HepG2 (cell line): Measurements from ENCODE around the gene CDC6. TPM values are rescaled to one million over a fixed set of nuclear protein-coding genes. Genes with fewer than 3 reads are reported as not detected.

Source experiments
- ATAC-seq: fragments of 200-7000 bp; cut with Tn5 transposase; 3 replicates; pipeline ENCODE4 v1.9.1; 2020; ENCODE audit warnings: mild to moderate bottlenecking, moderate library complexity
- BruUV-seq: library from RNA; stranded (reverse); fragments of 400-500 nt; replicated peaks from 2 replicates; lab custom pipeline; 2021; lab: Mats Ljungman, UMichigan
- CTCF ChIA-PET: fragments of 300-600 bp; formaldehyde crosslinking; extraction: SDS; loops from one replicate; lab custom pipeline; 2021; ENCODE audit warnings: low total read pairs, inconsistent platforms, low intra/inter-chr PET ratio; lab: Yijun Ruan, JAX
- POLR2A ChIA-PET: fragments of 350-600 bp; sonication (Branson Sonifier 250); formaldehyde crosslinking; loops from one replicate; lab custom pipeline; 2020; ENCODE audit warnings: antibody characterized with exemption, inconsistent platforms; lab: Yijun Ruan, JAX
- DNase-seq: peaks from one replicate; pipeline ENCODE4 v3.0.0-alpha.2; 2015; ENCODE audit warnings: low spot score
- FAIRE-seq: peaks from 3 replicates; lab custom pipeline; 2011; peaks lifted over from hg19 to GRCh38; lab: Jason Lieb, UNC
- H2AFZ ChIP-seq: one replicate; pipeline ENCODE4 v1.6.1; 2011; ENCODE audit warnings: low read length, inconsistent platforms
- H3K27ac ChIP-seq: fragments of 300-600 bp; 3 replicates; pipeline ENCODE4 v1.8.0; 2011; ENCODE audit warnings: mixed run types, mild to moderate bottlenecking, mixed read lengths, low read length, inconsistent platforms; ENCODE audit not compliant: insufficient read depth; ENCODE audit errors: extremely low read length
- H3K27me3 ChIP-seq, 2 experiments: fragments of 200-600 bp in 1 of 2; 2 replicates in 1 of 2; 3 replicates in 1 of 2; pipeline versions ENCODE4 v1.6.0 to v1.8.0; 2011; ENCODE audit warnings: low read length in 2 of 2, mild to moderate bottlenecking in 2 of 2, moderate library complexity in 2 of 2, inconsistent platforms in 1 of 2; ENCODE audit not compliant: insufficient read depth in 2 of 2, control insufficient read depth in 1 of 2
- H3K36me3 ChIP-seq, 2 experiments: fragments of 200-600 bp in 1 of 2; replicated peaks in 1 of 2; 2 replicates in 1 of 2; 3 replicates in 1 of 2; pipeline versions ENCODE4 v1.5.1 to v1.8.0; 2011; ENCODE audit warnings: low read length in 2 of 2, inconsistent platforms in 1 of 2; ENCODE audit not compliant: insufficient read depth in 2 of 2, control insufficient read depth in 1 of 2
- H3K4me1 ChIP-seq: 2 replicates; pipeline ENCODE4 v1.5.1; 2012; ENCODE audit warnings: low read length, inconsistent platforms; ENCODE audit not compliant: insufficient read depth
- H3K4me2 ChIP-seq: 2 replicates; pipeline ENCODE4 v1.6.0; 2011; ENCODE audit warnings: low read depth, low read length, inconsistent platforms
- H3K4me3 ChIP-seq, 3 experiments: fragments of 200-600 bp in 1 of 3; sonication (generic), shearing (Covaris generic) in 1 of 3; replicated peaks in 1 of 3; 2 replicates each; pipeline ENCODE4 v1.5.1; 2011 to 2016; ENCODE audit warnings: low read length in 3 of 3, inconsistent platforms in 2 of 3, low read depth in 2 of 3, mild to moderate bottlenecking in 2 of 3, control low read depth in 1 of 3, mixed read lengths in 1 of 3; ENCODE audit not compliant: insufficient read depth in 1 of 3
- H3K79me2 ChIP-seq: one replicate; pipeline ENCODE4 v1.6.1; 2011; ENCODE audit warnings: low read length, inconsistent platforms; ENCODE audit not compliant: insufficient read depth
- H3K9ac ChIP-seq: 2 replicates; pipeline ENCODE4 v1.6.0; 2011; ENCODE audit warnings: mild to moderate bottlenecking, low read depth, low read length, inconsistent platforms; ENCODE audit not compliant: insufficient read depth
- H3K9me3 ChIP-seq: 2 replicates; pipeline ENCODE4 v1.5.1; 2012; ENCODE audit warnings: mild to moderate bottlenecking, low read length
- H4K20me1 ChIP-seq: 2 replicates; pipeline ENCODE4 v1.6.0; 2011; ENCODE audit warnings: inconsistent platforms, mild to moderate bottlenecking, low read length, moderate library complexity; ENCODE audit not compliant: insufficient read depth
- HOXA3 ChIP-seq: sonication (generic); formaldehyde crosslinking; IDR thresholded peaks from 2 replicates; pipeline ENCODE4 v1.5.0; 2020; ENCODE audit warnings: missing genetic modification reagents
- IRF2 ChIP-seq: IDR thresholded peaks from 2 replicates; pipeline ENCODE4 v1.6.1; 2018; ENCODE audit warnings: missing genetic modification reagents, missing compliant biosample characterization
- WGBS: methylation state at CpG from one replicate; pipeline ENCODE4 v1.1.6; 2017; ENCODE audit warnings: low lambda C conversion rate; 5-methylcytosine and 5-hydroxymethylcytosine counted together
- in situ Hi-C: cut with HindIII; loops from 2 replicates; pipeline ENCODE4 v1.10.0; 2017; ENCODE audit warnings: low pct_unique_long_range_greater_than_20kb; ENCODE audit not compliant: extremely low pct_ligation_motif_present
- intact Hi-C: fragments of 100-400 bp; cut with micrococcal nuclease; formaldehyde crosslinking; loops from one replicate; pipeline ENCODE4 v1.10.0; 2022; ENCODE audit not compliant: unreplicated experiment
- polyA plus RNA-seq, 8 experiments: library from polyadenylated mRNA; depleted of rRNA in 3 of 8; stranded (reverse) in 7 of 8; unstranded in 1 of 8; fragments of >200 nt; fragmentation: Illumina TruSeq in 4 of 8; extraction: Trizol in 4 of 8; gene quantifications; 2 replicates each; pipeline versions ENCODE4 v1.2.1 to v1.2.3, GENCODE V29; 2011 to 2016; ENCODE audit warnings: low read depth in 4 of 8, missing spikeins in 1 of 8, mixed read lengths in 1 of 8; ENCODE audit not compliant: insufficient read depth in 1 of 8
- total RNA-seq, 5 experiments: library from RNA; depleted of rRNA; stranded (reverse); fragments of >200 nt; fragmentation: Illumina TruSeq; extraction: Trizol; gene quantifications; 2 replicates each; pipeline ENCODE4 v1.2.3, GENCODE V29; 2016; ENCODE audit warnings: low read depth in 1 of 5
- TF ChIP-seq, protein P1 (sequence below): sonication (generic); formaldehyde crosslinking; IDR thresholded peaks from 2 replicates; pipeline ENCODE4 v1.4.0; 2020; ENCODE audit warnings: missing genetic modification reagents
- TF ChIP-seq, protein P2 (sequence below): sonication (generic); formaldehyde crosslinking; IDR thresholded peaks from one replicate; pipeline ENCODE4 v1.5.1; 2020; ENCODE audit warnings: mild to moderate bottlenecking, missing genetic modification reagents; ENCODE audit errors: not compliant biosample characterization
- TF ChIP-seq, protein P3 (sequence below): IDR thresholded peaks from 2 replicates; pipeline ENCODE4 v1.6.1; 2018; ENCODE audit warnings: missing genetic modification reagents, mild to moderate bottlenecking, missing compliant biosample characterization

Gene CDC6
- total and polyA plus RNA-seq, 2 of the 13 experiments (the other 11 are each of a cell fraction or from before 2014, with no cell fraction given), result 17.4 to 114 TPM

DNA sequence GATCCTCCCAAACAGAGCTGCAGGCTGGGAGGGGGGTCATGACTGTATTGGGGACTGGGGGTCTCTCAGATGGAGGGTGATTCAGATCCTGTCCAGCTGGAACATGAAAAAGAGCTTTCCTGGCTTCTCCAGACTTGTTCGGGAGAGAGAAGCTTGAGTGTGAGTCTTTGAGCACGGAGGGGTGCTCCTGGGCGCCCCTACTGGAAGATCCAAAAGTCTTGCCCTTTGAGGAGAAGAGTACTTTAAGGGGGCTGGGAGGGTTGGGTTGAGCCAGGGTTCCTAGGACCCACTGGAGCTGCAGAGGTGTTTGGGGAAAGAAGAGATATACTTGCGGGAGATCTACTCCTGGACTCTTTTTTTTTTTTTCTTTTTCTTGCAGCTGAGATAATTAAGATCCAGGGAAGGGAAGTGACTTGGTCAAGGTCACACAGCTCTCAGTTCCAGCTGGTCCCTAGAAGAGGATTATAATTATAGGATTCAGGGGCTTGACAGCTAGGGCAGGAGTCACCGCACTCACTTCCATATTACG, 29.7 kb downstream of the CDC6 start:
- peak overlapping the region; percentile 100 for H3K4me2 ChIP-seq
- H4K20me1 ChIP-seq, result no peaks in the 10 kb centered on the region; the same call in 1 of the 2 replicates
- ChIA-PET POLR2A (interaction anchor here (0.8 to 3.8 kb wide), 20 partner anchors 8 to 1371 kb away, joined by 3 to 45 read pairs (median 4); partner anchors contain the start of genes NR1D1, PSMD3, RARA and TOP2A), CTCF (interaction anchor here (1.2 kb wide), 1 partner anchor 15 kb away, joined by 4 read pairs; no protein-coding TSS in a partner anchor)
- ATAC-seq (peak; percentile 42), FAIRE-seq (peak; percentile 37), DNase-seq (peak; percentile 64)
- peak overlapping the region; percentile 30 for H2AFZ ChIP-seq
- peak overlapping the region; percentile 72 for H3K9ac ChIP-seq
- peaks cover 27% of the 10 kb centered on the region for H3K79me2 ChIP-seq
- intact Hi-C loops, result loop anchor here (2.0 kb wide), 3 partner anchors 15 to 99 kb away; partner anchors contain the start of gene TOP2A
- in situ Hi-C loops, result loop anchor here (5.0 kb wide), 2 partner anchors 35 to 100 kb away; partner anchors contain the start of gene TOP2A
- peaks cover 89% of the 10 kb centered on the region for H3K4me1 ChIP-seq
- peak overlapping the region; percentile 45 for H3K27ac ChIP-seq
- H3K9me3 ChIP-seq, result no peaks in the 10 kb centered on the region
- WGBS, result under 1% methylated on average over 6 of the region's 6 CpGs
- peak overlapping the region; percentile 86 to 95 (median 86) for H3K4me3 ChIP-seq
- no peaks in the 10 kb centered on the region; a peak in 1 of 5 replicates for H3K27me3 ChIP-seq
- TSS peak; percentile 81 for BruUV-seq
- no peaks in the 10 kb centered on the region for H3K36me3 ChIP-seq
- TF ChIP-seq, protein P1, sequence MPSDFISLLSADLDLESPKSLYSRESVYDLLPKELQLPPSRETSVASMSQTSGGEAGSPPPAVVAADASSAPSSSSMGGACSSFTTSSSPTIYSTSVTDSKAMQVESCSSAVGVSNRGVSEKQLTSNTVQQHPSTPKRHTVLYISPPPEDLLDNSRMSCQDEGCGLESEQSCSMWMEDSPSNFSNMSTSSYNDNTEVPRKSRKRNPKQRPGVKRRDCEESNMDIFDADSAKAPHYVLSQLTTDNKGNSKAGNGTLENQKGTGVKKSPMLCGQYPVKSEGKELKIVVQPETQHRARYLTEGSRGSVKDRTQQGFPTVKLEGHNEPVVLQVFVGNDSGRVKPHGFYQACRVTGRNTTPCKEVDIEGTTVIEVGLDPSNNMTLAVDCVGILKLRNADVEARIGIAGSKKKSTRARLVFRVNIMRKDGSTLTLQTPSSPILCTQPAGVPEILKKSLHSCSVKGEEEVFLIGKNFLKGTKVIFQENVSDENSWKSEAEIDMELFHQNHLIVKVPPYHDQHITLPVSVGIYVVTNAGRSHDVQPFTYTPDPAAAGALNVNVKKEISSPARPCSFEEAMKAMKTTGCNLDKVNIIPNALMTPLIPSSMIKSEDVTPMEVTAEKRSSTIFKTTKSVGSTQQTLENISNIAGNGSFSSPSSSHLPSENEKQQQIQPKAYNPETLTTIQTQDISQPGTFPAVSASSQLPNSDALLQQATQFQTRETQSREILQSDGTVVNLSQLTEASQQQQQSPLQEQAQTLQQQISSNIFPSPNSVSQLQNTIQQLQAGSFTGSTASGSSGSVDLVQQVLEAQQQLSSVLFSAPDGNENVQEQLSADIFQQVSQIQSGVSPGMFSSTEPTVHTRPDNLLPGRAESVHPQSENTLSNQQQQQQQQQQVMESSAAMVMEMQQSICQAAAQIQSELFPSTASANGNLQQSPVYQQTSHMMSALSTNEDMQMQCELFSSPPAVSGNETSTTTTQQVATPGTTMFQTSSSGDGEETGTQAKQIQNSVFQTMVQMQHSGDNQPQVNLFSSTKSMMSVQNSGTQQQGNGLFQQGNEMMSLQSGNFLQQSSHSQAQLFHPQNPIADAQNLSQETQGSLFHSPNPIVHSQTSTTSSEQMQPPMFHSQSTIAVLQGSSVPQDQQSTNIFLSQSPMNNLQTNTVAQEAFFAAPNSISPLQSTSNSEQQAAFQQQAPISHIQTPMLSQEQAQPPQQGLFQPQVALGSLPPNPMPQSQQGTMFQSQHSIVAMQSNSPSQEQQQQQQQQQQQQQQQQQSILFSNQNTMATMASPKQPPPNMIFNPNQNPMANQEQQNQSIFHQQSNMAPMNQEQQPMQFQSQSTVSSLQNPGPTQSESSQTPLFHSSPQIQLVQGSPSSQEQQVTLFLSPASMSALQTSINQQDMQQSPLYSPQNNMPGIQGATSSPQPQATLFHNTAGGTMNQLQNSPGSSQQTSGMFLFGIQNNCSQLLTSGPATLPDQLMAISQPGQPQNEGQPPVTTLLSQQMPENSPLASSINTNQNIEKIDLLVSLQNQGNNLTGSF (CRISPR knock-in tag), result no peak
- TF ChIP-seq, protein P2, sequence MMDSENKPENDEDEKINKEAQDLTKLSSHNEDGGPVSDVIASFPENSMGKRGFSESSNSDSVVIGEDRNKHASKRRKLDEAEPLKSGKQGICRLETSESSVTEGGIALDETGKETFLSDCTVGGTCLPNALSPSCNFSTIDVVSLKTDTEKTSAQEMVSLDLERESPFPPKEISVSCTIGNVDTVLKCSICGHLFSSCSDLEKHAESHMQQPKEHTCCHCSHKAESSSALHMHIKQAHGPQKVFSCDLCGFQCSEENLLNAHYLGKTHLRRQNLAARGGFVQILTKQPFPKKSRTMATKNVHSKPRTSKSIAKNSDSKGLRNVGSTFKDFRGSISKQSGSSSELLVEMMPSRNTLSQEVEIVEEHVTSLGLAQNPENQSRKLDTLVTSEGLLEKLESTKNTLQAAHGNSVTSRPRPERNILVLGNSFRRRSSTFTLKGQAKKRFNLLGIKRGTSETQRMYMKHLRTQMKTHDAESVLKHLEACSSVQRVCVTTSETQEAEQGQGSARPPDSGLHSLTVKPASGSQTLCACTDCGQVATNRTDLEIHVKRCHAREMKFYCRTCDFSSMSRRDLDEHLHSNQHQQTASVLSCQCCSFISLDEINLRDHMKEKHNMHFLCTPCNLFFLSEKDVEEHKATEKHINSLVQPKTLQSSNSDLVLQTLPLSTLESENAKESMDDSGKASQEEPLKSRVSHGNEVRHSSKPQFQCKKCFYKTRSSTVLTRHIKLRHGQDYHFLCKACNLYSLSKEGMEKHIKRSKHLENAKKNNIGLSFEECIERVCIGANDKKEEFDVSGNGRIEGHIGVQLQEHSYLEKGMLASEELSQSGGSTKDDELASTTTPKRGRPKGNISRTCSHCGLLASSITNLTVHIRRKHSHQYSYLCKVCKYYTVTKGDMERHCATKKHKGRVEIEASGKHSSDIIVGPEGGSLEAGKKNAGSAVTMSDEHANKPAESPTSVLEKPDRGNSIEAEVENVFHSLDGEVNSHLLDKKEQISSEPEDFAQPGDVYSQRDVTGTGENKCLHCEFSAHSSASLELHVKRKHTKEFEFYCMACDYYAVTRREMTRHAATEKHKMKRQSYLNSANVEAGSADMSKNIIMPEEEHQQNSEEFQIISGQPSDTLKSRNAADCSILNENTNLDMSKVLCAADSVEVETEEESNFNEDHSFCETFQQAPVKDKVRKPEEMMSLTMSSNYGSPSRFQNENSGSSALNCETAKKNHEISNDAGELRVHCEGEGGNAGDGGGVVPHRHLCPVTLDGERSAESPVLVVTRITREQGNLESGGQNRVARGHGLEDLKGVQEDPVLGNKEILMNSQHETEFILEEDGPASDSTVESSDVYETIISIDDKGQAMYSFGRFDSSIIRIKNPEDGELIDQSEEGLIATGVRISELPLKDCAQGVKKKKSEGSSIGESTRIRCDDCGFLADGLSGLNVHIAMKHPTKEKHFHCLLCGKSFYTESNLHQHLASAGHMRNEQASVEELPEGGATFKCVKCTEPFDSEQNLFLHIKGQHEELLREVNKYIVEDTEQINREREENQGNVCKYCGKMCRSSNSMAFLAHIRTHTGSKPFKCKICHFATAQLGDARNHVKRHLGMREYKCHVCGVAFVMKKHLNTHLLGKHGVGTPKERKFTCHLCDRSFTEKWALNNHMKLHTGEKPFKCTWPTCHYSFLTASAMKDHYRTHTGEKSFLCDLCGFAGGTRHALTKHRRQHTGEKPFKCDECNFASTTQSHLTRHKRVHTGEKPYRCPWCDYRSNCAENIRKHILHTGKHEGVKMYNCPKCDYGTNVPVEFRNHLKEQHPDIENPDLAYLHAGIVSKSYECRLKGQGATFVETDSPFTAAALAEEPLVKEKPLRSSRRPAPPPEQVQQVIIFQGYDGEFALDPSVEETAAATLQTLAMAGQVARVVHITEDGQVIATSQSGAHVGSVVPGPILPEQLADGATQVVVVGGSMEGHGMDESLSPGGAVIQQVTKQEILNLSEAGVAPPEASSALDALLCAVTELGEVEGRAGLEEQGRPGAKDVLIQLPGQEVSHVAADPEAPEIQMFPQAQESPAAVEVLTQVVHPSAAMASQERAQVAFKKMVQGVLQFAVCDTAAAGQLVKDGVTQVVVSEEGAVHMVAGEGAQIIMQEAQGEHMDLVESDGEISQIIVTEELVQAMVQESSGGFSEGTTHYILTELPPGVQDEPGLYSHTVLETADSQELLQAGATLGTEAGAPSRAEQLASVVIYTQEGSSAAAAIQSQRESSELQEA (CRISPR knock-in tag), result no peak
- TF ChIP-seq, protein P3, sequence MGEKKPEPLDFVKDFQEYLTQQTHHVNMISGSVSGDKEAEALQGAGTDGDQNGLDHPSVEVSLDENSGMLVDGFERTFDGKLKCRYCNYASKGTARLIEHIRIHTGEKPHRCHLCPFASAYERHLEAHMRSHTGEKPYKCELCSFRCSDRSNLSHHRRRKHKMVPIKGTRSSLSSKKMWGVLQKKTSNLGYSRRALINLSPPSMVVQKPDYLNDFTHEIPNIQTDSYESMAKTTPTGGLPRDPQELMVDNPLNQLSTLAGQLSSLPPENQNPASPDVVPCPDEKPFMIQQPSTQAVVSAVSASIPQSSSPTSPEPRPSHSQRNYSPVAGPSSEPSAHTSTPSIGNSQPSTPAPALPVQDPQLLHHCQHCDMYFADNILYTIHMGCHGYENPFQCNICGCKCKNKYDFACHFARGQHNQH (CRISPR knock-in tag), result no peak
- TF ChIP-seq IRF2 (CRISPR knock-in tag) (no peak), HOXA3 (CRISPR knock-in tag) (no peak)
